GM21381 (cell line): ENCODE measurements around the gene FTCD.

Experiments used
- ATAC-seq: cut with Tn5 transposase; IDR thresholded peaks from one replicate; pipeline ENCODE4 v1.9.1; 2021; ENCODE audit warnings: mild to moderate bottlenecking, moderate library complexity; ENCODE audit not compliant: unreplicated experiment

The FTCD gene

GRCh38 chr21:46095083-46095719 is 60.2 kb downstream of the FTCD start:
- no peak for ATAC-seq

DNA sequence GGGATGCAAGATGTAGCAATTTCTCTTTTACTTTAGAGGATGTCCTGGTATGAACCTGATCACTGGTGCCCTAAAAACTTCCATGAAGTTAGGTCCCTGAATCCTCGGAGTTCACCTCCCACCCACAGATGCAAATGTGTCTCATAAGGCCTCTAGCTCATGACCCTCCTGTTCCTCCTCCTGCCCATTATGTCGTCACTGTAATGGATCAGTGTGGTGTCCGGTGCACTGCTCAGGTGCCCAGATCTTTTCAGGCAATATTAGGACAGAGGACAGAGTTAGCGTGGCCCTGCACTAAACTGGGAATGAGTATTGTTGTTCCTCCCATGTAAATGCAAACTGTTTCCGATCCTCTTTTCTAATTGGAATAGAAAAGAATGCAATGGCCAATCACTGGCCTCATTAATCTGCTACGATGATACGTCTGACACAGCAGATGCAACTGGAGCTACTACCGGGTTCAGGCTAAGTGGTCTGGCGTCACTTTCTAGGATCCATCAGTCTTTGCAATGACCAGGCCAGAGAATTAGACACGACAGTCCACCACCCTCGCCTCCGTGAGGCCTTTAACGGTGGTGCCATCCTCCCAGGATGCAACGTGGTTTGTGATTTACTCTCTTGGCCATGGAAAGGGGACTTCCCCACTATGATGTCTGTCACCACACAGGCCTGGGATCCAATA is 60.8 kb downstream of the FTCD start:
- no peak for ATAC-seq

- no peak for ATAC-seq
These were observed 61.5 kb downstream of the FTCD start for GRCh38 chr21:46093668-46094400.

DNA sequence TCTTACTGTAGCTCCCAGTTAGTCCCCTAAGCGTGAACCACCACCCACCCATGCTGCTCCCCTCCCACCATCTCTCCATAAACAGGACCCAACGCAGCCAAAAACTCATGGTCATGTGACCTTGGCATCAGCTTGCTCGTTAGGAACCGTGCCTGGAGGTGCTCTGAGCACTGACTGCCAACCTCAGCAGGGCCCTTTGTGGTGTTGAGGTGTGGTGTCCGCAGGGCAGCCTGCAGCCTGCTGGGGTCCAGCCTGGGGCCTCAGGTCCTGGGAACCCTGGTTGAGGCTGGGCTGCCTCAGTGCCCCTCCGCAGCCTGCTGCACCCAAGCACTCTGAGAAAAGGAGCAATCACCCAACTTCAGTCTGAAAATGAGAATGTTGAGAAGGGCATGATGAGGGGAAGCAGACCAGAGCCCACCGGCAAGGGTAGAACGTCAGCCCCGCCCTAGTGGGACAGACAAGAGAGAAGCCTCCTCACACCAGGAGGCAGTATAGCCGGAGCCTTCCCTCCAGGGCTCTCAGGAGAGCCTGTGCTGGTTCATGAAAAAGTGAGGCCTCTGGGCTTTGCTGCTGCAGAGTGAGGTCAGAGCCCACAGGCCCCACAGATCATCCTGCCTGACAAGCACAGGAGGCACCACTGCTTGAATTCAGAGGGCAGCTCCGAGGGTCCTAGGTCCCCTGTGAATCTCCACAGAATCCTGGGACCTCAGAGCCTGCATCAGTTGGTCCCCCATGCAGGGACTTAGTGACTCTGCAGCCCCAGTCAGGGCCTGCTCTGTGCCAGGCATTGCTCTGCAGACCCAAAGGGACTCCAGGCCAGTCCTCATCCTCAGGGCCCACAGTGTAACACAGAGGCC is 62.3 kb downstream of the FTCD start:
- no peak for ATAC-seq

GRCh38 chr21:46092026-46092764 is 63.2 kb downstream of the FTCD start:
- ATAC-seq = no peak

- no peak for ATAC-seq
These were observed 63.8 kb downstream of the FTCD start for GRCh38 chr21:46091631-46092025.

GRCh38 chr21:46091118-46091517 is 64.3 kb downstream of the FTCD start:
- no peak for ATAC-seq

DNA sequence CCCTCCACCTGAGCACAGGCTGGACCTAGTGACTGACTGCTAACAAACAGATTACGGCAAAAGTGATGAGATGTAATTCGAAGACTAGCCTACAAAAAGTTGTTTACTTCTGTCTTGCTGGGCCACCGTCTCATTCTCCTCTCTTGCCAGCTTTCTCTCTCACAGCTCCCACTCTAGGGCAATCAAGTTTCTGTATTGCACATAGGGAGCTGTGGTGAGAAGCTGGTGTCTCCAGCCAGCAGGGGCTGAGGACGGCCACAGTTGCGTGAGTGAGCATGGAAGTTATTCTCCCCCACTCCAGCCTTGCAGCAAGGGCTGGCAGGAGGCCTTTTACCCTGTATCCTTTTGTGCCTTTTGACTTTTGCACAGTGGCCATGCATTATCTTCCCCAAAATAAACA is 66.1 kb downstream of the FTCD start:
- no peak for ATAC-seq

- ATAC-seq = no peak
These were observed 67.2 kb downstream of the FTCD start for GRCh38 chr21:46088189-46088588.

DNA sequence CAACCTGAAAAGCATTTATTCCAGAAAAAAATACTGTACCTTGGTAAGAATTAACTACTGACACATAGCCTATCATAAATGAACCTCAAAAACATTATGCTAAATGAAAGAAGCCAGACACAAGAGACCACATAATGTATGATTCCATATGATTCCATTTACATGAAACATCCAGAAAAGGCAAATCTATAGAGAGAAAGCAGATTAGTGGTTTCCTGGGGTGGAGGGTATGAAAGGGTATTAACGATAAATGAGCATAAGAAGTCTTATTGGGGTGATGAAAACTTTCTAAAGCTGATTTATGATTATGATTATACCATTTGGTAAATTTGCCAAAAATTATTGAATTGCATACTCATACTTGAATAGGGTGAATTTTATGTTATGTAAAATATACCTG is 67.7 kb downstream of the FTCD start:
- no peak for ATAC-seq
